ENCODE measurements around the gene KLHL29.

Gene KLHL29

DNA sequence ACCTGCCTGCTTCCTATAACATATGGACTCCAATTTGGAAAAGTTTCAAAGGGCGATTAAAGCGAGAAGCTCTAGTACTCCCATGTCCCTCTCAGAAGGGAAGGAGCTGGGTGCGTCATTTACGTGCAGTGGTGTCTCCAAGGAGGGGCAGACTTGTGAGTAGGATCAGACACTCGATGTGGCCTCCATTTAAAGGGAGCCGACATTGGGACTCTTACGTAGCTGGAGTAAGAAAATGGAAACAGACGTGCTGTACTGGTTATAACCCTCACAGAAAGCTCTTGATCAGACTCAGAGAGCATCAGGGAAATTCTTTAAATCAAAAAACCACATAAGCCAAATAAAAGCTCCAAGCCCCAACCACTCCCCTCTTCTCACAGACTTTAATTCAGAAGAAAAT is 198.5 kb downstream of the KLHL29 start:
- DNase-seq, result no peak

DNA sequence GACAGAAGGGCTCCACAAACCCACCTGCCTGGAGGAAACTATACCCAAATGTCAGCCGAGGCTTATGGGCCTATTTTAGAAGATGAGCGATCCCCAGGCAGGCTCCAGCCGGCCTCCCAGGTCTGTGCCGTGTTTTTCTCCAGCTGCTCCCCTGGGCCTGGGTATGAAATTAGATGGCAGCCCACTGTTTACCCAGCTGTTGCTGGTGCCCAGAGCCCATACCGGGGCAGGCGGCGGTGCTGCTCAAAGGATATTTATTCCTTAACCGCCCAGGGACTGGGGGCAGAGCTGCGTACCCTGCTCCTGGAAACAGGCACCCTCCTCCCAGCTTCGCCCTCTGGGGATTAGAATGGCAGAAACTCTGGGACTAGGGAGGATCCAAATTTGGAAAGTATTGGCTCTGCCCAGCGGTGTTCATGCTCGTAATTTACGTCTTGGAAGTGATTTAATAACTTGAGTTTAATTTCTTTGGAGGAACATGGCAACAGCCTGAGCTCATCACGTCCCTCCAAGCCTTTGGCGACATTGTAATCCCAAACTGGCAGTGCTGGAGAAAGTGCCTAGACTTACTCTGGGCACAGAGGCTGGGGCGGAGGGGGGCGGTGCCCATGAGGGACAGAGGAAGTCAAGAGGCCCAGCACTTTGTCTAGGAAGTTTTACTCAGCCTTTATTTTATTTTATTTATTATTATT is 199.2 kb downstream of the KLHL29 start:
- no peak for DNase-seq

DNA sequence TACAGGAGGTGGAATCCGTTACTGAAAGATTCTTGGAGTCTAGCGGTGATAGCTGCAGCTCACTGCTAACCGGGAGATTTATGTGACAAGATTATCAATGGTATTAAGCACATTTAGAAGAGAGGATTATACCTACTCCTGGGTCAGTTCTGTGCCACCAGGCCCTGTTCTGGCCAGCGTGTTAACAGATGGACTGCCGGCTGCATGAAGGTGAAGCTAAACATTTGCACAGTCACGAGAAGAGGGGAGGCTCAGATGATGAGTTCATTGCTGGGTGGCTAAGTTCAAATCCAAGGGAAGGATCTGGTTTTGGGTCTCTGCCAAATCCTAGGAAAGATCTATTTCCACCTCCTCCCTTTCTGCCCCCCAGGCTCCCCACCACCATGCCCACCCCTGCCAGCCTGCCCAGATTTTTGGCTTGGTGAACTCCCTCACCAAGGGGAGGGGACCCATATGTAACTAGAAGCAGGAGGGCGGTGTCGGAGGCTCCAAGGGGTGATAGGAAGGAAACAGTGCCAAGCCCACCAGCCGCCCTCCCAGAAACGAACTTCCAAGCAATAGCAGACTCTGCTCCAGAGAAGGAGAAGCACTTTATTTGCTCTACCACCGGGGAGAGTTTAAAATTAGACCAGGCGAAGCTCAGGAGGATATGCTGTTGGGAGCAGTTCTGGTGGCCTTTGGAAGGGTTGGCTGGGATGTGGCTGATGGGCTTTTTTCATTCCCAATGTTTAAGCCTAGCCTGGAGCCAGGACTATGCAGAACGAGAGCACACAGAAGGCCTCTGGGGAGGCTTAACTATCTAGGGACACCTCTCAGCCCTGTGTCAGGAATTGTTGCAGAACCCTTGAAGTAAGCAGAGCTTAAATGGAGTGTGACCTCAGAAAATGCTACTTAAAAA is 200.5 kb downstream of the KLHL29 start:
- DNase-seq, result no peak

DNA sequence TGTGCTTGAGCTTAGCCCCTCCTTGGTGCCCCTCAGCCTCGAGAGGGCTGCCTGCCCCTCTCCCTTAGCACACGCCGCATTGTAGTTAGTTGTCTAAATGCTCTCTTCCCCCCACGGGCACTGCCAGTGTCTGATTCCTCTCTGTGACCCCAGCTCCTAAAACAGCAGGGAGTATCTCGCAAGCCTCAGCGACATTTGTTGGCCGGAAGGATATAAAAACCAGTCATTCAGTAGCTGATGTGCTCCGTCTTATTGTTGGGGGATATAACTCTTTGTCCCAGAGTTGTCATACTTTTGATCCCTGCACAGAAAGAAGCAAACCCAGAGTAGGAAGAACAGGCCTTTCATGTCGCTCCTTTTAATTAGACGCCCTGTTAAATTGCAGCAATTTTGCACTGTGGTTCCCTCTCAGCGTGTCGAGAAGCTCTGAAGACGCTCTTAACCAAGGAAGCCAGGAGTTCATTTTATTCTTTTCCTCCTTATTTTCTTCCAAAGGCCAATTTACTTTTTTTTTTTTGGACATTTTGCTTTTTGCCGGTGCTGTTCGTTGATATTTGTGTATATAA is 201.8 kb downstream of the KLHL29 start:
- no peak for DNase-seq

DNA sequence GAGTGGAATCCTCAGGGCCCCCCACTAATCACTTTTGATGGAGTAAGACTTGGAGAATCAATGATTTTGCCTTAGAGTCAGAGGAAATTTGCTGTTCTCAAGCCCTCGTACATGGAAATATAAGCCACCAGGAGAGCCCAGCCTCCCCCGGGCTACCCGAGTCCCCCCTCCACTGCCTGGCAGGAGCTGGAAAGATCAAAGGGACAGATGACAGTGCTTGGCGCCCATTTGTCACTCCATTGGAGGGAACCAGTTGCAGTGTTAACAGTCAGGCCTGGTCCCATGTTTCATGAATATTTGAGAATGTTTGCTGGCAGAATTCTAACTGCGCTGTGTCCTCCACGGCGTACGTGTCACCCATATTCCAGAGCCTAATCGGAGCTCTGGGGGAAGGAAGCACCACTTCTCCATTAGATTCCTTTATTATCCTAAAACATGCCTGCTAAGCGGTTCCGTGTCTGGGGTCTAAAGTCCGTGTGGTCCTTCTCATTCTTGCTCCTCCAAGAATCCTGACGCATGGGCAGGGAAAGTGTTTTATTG is 202.4 kb downstream of the KLHL29 start:
- DNase-seq, result no peak

DNA sequence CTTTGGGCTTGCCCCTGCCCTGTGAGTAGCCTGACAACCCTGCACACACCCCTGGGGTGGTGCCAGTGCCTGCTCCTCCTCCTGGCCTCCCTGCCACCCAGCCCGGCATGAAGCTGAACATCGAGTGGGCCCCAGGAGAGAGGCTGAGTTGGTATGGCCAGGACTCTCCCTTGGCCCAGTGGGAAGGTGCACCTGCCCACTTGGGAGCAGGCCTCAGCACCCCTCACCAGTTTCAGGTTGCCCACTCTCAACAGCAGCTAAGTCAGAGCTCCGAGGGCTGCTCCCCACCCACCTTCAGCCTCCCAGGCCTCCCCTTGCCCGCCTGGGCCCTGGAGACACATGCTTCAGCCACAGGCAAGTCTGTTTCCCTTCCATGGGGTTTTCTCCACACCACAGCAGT is 203.1 kb downstream of the KLHL29 start:
- DNase-seq, result no peak

DNA sequence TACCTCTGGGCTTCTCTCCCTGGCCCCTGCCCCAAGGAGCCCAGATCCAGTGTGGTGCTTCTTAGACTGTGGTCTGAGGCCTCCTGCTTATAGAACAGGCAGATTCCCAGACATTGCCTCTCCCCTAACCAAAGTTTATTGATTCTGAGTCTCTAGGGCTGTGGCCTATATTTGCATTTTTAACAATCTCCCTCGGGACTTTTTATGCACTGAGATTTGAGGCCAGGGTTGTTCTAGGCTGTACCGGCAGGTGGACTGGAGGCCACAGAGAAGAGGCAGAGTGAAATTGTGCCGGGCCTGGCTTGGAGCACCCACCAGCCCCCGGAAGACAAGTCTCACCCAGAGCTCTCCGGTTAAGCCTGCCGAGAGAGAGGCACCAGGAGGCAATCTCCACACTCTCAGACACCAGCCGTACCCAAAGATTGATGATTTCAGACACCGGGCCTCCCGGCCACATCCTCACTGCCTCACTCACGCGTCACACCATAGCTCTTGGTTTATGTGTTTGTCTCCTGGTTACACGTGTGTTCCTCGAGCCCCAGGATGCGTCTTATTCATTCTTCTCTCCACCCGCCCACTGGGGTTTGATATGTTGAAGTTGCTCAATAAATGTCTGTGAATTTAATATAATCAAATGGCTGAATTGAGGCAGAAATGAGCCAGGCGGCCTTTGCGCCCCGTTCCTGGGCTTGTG is 203.7 kb downstream of the KLHL29 start:
- no peak for DNase-seq

DNA sequence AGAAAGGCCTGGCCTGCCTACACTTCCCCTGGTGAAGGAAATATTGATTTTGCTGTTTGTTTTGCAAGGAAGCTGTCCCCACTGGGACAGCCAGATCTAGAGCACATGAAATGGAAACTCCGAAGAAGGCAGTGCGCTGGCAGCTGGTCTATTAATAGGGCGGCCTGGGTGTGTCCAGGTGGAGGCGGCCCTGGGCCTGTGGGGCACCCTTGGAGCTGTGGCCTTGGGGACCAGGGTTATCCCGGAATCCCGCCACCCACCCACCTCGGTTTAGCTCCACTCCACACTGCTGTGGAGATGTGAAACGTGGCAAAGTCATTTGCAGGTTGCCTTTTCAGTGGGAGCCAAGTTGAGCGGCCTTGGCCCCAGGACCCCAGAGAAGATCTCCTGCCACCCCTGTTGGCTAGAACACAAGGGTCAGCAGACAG is 204.3 kb downstream of the KLHL29 start:
- DNase-seq, result no peak

DNA sequence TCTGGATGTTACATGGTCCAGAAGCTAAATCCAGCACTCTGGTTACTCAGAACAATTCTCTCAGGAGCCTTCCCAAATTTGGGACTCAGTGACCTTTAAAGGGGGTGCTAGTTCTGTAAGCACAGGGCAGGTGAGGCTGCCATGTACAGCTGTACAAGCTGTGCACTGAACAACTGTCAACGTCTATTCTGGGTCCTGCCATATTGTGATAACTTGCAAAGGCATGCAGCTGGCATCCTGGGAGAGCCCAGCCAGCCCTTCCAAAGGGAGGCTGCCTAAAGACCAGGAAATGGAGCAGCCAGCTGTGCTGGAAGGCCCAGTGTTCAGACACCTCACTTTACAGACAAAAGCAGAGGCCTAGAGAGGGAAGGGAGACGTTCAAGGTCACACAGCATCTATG is 204.8 kb downstream of the KLHL29 start:
- no peak for DNase-seq

DNA sequence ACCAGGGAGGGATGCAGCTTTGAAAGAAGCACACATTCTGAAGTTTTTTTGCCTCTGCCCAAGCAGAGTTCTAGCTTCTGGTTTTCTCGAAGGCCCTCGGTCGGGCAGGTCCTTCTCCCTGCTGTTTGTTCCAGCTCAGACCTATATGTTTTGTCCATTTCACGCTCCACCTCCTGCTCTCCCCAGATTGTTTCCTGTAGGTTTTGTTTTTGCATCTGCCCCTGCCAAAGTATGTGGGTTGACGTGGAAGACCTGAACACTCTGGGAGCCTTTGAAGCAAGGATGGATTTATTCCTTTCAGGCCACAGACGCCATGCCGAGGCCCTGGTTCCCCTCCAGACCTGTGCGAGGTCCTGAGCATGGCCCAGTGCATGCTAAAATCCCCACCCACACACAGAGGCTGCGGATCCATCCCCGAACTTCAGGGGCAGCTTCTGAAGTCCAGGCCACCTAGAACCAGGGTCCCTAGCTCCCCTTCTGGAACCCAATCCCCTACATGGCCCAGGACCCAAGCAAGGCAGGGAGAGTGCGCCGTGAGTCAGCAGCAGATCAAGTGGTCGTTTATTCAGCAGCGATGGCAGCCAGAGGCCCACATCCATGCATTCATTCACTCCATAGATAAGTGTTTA is 205.4 kb downstream of the KLHL29 start:
- DNase-seq, result no peak

DNA sequence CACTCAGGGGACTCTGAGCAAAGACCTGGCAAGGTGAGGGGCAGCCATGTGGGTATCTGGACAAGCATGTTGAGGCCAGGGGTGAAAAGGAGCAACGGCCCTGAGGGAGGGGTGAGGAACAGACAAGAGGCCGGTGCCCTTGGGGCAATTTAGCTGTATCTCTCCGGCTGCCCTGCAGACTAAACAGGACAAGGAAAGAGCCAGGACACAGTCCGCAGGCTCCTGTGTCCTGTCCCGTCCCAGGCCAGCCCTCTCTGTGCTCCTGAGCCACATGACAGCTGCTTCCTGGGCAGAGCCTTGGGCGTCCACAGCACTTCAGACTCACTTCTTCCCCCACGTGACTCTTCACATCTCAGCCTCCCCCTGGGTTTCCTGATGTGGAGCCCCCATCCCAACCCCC is 206.1 kb downstream of the KLHL29 start:
- DNase-seq, result no peak

DNA sequence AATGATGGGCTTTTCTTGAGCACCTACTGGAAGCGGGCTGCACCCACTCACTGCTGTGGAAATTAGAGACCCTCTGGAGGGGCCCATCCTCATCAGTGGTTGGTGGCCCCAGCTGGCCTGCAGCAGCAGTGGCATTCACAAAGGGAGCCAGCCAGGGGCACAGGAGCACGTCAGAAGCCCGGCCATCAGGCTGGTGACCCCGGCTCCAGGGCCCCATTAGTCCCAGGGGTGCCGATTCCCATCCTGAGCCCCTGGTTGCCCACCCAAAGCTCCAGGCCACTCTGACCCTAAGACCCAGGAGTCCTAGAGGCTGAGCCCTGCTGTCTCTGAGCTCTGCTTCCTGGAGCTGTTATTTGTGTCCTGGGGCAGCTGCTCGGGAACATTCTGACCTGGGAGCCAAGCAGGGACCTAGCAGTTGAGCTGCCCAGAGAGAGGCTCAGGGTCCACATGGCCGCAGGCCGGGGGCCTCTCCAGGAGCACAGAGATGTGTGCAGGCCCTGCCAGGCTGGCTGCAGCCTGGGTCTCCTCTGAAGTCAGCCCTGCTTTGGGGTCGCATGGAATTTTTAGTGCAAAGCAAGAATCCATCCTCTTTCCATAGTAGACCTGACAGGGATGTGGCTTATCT is 207.2 kb downstream of the KLHL29 start:
- DNase-seq, result no peak

DNA sequence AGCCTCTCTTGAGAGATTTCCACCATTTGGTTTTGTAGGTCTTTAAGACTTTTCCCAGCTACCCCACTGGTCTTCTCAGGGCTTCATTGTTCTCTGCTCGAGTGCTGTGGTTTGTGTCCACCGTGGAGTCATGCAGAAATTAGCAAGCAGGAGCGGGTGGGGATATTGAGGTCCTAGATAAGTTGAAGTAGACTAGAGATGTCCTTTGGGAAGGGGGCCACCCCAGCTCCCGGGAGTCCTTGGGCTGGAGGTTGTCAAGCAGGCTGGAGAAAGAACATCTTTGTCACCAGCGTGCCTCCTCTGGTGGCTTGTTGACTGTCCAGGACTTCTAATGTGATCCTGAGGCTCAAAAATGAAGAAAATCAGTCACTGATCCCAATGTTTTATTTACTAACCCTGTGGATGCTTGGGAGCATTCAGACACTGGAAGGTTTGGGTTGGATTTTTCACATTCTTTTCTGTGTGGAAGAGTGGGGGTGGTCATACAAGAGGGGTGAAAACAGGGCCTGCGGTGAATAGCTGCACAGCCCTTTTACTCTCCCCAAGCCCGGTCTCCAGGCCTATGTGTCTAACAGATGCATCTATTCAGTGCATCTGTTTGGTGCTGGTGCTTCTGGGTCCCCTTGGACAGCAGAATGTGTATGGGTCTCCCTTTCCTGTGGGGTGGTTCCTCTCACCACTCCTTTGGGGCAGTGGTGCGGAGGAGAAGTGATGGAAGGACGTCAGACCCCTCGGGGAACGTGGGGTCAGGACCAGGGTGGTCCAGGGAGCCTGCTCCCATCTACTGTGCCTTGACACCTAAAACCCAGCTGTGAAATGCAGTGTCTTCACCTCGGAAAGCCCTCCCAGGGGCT is 208.1 kb downstream of the KLHL29 start:
- DNase-seq, result no peak

DNA sequence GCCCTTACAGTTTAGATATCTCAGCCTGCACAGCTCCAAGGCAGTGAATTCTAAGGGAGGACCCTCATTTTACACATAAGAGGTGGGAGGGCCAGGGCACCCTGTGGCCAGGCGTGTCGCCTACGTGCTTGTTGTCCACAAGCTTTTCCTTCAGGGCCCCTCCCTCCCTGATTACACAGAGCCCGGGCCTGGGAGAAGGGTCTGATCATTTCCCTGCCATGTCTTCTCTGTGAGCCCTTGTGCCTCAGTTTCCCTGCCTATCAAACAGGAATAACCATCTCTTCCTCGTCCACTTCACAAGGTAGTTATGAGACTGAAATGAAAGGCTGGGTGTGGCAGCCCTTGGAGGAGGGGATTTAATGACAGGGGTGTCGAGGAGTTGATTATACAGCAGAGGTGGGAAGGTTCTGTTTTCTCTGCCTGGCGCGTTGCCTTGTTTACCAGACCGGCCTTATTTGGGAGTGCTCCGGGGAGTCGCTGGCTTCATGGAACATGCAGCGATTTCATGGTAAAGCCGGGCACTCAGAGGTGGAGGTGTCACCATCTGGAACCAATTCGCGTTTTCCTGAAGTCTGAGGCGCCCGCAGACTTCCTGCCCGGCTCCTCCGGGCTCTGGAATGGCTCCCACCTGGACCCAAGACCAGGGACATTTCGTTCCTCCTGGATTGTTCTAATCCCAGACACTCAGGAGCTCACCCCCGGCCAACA is 208.9 kb downstream of the KLHL29 start:
- no peak for DNase-seq

DNA sequence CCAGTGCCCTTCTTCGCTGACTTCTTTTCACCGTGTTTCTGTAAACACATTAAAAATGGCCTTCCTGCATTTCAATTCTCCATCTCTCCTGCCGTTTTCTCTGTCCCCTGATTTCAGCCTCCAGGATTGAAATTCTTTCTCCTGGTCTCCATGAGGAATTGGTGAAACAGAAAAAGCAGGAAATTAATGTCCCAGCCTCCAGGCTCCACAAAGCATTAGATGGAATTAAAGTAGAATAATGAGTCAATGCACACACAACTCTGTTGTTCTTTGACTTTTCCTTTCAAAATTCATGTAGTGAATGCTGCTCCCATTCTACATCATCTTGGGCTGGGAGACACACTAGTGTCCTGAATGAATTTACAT is 209.5 kb downstream of the KLHL29 start:
- no peak for DNase-seq

DNA sequence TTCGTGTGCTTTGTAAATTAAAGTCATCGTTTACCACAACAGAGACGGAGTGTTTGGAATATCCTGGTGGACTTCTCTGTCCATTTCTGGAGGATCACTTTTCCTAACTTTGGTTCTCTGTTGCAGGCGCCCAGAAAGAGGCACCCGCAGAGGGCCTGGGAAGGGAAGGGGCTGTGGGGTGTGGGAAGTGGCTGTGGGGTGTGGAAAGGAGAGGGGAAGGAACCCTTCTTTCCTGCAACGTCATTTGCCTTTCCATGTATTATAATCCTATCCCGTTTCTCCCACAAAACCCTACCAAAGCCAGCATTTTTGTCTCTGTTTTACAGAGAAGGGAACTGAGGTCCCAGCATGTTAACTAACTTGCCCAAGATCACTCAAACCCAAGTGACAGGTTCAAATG is 210.0 kb downstream of the KLHL29 start:
- no peak for DNase-seq

DNA sequence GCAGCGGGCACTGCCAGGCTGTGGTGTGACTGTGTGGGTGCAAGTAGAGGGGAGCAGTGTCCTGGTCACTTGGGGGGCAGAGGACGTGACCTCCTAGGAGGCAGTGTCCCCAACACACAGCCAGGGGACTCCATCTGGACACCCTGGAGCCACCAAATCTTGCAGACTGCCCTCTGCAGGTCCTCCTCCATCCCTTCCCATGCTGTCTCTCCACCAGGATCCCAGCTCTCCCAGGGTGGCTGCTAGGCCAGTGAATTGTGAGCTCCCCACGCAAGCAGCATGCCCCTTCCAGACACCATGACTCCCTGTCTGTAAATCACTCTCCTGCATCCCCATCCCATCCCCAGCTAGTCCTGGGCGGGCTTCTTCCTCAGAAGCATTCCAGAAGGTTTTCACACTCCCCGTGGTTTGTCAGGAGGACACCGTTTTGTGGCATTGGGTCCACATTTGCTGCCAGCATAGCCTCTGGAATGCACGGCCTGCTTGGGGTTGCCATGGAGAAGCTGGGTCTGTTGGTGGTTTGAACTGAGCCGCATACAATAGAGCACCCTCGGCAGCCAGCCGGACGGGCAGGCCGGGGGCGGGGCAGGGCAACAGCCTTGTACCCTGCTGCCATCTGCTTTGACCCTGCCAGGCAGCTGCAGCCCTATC is 210.7 kb downstream of the KLHL29 start:
- no peak for DNase-seq

DNA sequence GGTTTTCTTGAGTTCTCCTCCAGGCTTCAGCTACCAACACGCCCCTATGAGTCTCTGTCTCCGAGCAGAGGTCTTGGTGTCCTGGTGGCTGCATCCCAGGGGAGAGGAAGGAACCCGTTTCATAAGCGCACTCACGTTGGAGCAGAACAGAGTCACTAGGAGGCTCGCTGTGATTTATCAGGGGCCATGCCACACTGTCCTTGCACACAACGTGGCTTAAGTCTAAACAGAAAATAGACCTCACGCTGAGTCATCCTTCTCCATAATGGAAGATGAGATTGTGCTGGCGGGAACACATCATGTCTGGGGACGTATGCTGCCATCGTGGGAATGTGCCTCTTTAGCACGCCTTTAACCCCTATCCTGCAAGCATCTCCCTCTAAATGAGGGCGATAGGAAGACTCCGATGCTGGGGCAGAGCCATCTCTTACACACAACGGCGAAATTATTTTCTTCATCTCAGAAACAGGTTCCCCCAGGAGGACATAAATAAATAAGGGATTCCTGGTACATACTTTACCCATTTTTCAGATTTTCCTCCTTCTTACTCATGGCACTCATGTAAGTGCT is 211.4 kb downstream of the KLHL29 start:
- no peak for DNase-seq

DNA sequence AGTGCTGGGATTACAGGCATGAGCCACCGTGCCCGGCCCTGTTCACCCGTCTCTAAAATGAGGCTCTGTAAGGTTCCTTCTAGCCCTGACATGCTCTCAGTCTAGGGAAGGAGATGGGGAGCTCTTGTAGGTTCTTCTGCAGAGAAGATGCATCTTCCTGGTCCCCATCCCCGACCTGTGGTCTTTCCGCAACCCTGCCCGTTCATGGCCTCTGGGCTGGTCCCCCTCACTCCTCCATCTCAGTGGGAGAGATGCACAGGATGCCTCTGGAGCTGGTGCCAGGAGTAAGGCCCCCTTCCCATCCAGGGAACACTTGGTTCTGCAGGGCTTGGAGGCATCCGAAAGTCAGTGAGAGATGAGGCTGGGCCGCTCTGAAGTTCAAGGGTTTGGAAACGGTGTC is 212.7 kb downstream of the KLHL29 start:
- DNase-seq, result no peak

DNA sequence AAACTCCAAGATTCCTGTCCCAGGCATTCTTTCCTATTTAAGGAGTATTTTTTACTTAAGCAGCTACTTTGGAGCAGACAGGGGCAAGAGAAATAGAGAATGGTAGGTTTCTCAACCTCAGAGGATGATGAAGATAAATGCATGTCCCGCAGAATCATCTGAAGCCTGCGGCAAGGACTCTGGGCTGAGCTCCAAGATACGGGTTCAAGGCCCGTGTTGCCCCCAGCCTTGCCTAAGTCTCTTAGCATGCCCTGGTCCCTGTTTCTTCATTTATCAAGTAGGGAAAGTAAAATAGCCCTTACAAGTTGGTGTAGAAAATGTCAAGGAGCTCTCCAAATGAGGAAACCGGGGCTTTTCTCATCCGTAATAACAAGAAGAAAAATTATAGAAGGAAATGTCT is 214.0 kb downstream of the KLHL29 start:
- no peak for DNase-seq
